Endothelial cell (in vitro differentiated cells): ENCODE data around the gene NDUFS1. TPM values are rescaled to one million over a fixed set of nuclear protein-coding genes. Genes with fewer than 3 reads are reported as not detected.
"Not testable (repeated sequence)": the region's sequence is repeated elsewhere in the genome, so short reads cannot be mapped to it uniquely, and the experiment has no call there.

Source experiments
- DNase-seq: peaks from one replicate; pipeline ENCODE4 v3.0.0; 2021; ENCODE audit warnings: low spot score
- H3K27ac Mint-ChIP-seq: one replicate; pipeline ENCODE4 v1.8.0; 2021; ENCODE audit warnings: mixed read lengths, inconsistent platforms; ENCODE audit not compliant: unreplicated experiment
- H3K27me3 Mint-ChIP-seq: one replicate; pipeline ENCODE4 v1.8.0; 2021; ENCODE audit warnings: mild to moderate bottlenecking, moderate library complexity, mixed read lengths, inconsistent platforms; ENCODE audit not compliant: unreplicated experiment
- H3K36me3 Mint-ChIP-seq: one replicate; pipeline ENCODE4 v1.8.0; 2021; ENCODE audit warnings: mild to moderate bottlenecking, low read depth, mixed read lengths, inconsistent platforms; ENCODE audit not compliant: unreplicated experiment
- H3K4me1 Mint-ChIP-seq: one replicate; pipeline ENCODE4 v1.8.0; 2021; ENCODE audit warnings: mild to moderate bottlenecking, mixed read lengths, inconsistent platforms; ENCODE audit not compliant: unreplicated experiment
- H3K4me3 Mint-ChIP-seq: one replicate; pipeline ENCODE4 v1.8.0; 2021; ENCODE audit warnings: mild to moderate bottlenecking, mixed read lengths, inconsistent platforms; ENCODE audit not compliant: unreplicated experiment
- H3K9me3 Mint-ChIP-seq: one replicate; pipeline ENCODE4 v1.8.0; 2021; ENCODE audit warnings: mixed read lengths, inconsistent platforms; ENCODE audit not compliant: unreplicated experiment
- CTCF ChIP-seq: fragments of 200-600 bp; sonication (generic); IDR thresholded peaks from one replicate; pipeline ENCODE4 v1.5.0; 2021; ENCODE audit warnings: antibody characterized with exemption; ENCODE audit not compliant: unreplicated experiment
- total RNA-seq: library from RNA; stranded (reverse); fragmentation: NEBNext Ultra II Directional; extraction: Animal tissue kit (Norgen Biotek cat#: 25700); gene quantifications from one replicate; pipeline ENCODE4 v1.2.1, GENCODE V29; 2021; ENCODE audit not compliant: unreplicated experiment

NDUFS1 gene
- total RNA-seq, 1 donor from 2014 or later, result 67.9 TPM

GRCh38 chr2:206160807-206161179 is 1.5 kb upstream of the NDUFS1 start:
- TF ChIP-seq CTCF, result no peak
- Mint-ChIP-seq H3K27me3 (no peaks in the 10 kb centered on the region), H3K4me3 (peak overlapping the region; percentile 99), H3K27ac (peak overlapping the region; percentile 3), H3K4me1 (peaks cover 16% of the 10 kb centered on the region), H3K36me3 (peaks cover 23% of the 10 kb centered on the region), H3K9me3 (no peaks in the 10 kb centered on the region)
- DNase-seq, result no peak

- H3K4me3 Mint-ChIP-seq, result peak overlapping the region; percentile 99
- no peak for DNase-seq
- H3K9me3 Mint-ChIP-seq, result no peaks in the 10 kb centered on the region
- H3K27me3 Mint-ChIP-seq, result no peaks in the 10 kb centered on the region
- peaks cover 16% of the 10 kb centered on the region for H3K4me1 Mint-ChIP-seq
- H3K36me3 Mint-ChIP-seq, result peaks cover 23% of the 10 kb centered on the region
- H3K27ac Mint-ChIP-seq, result peak overlapping the region; percentile 74
- TF ChIP-seq CTCF, result no peak
Observed at GRCh38 chr2:206160125-206160806, 1.0 kb upstream of the NDUFS1 start.

- DNase-seq, result no peak
- TF ChIP-seq CTCF, result no peak
- peaks cover 16% of the 10 kb centered on the region for H3K4me1 Mint-ChIP-seq
- H3K27me3 Mint-ChIP-seq, result no peaks in the 10 kb centered on the region
- H3K9me3 Mint-ChIP-seq, result no peaks in the 10 kb centered on the region
- H3K27ac Mint-ChIP-seq, result peak overlapping the region; percentile 95
- peak overlapping the region; percentile 99 for H3K4me3 Mint-ChIP-seq
- H3K36me3 Mint-ChIP-seq, result peaks cover 23% of the 10 kb centered on the region
Observed at GRCh38 chr2:206158563-206159345, 490 bp downstream of the NDUFS1 start.

GRCh38 chr2:206157014-206157413 is 2.2 kb downstream of the NDUFS1 start:
- H3K4me1 Mint-ChIP-seq, result peaks cover 16% of the 10 kb centered on the region
- peak overlapping the region; percentile 37 for H3K4me3 Mint-ChIP-seq
- H3K27me3 Mint-ChIP-seq, DNase-seq, H3K9me3 Mint-ChIP-seq: not testable (repeated sequence)
- H3K27ac Mint-ChIP-seq, result peak overlapping the region; percentile 36
- peaks cover 13% of the 10 kb centered on the region for H3K36me3 Mint-ChIP-seq

- Mint-ChIP-seq H3K27me3 (peaks cover 2% of the 10 kb centered on the region), H3K27ac (no peak overlapping the region), H3K4me1 (peaks cover 4% of the 10 kb centered on the region), H3K4me3 (no peak overlapping the region), H3K9me3 (no peaks in the 10 kb centered on the region), H3K36me3 (peaks cover 23% of the 10 kb centered on the region)
- DNase-seq, result no peak
- TF ChIP-seq CTCF, result no peak
Observed at GRCh38 chr2:206154197-206154596, 5.0 kb downstream of the NDUFS1 start.
